GM21723 (cell line): ENCODE measurements around the gene ADAM10.

Experiments
- ATAC-seq: cut with Tn5 transposase; IDR thresholded peaks from one replicate; pipeline ENCODE4 v1.9.1; 2021; ENCODE audit warnings: mild to moderate bottlenecking, moderate library complexity; ENCODE audit not compliant: unreplicated experiment

The ADAM10 gene

GRCh38 chr15:58556028-58556361, 193.5 kb downstream of the ADAM10 start:
- no peak for ATAC-seq

GRCh38 chr15:58555162-58556027, 194.1 kb downstream of the ADAM10 start:
- ATAC-seq = no peak

DNA sequence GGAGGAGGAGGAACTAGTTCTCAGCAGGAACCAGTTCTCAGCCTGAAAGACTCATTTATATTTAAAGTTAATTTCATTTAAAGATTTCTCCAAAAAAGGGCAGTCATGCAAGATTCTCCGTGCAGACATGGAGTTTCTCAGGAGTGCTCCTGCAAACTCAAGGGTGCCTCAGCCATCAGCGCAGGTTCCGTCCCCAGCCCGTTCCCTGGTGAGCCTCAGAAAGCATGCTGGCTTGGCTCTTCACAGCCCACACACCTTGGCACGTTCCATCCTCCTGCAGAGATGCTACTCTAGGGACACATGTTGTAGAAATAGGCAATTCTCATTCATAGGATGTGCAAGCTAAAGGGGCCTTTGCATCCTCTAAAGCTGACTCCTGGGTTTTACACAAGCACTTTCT, 194.7 kb downstream of the ADAM10 start:
- ATAC-seq = no peak

DNA sequence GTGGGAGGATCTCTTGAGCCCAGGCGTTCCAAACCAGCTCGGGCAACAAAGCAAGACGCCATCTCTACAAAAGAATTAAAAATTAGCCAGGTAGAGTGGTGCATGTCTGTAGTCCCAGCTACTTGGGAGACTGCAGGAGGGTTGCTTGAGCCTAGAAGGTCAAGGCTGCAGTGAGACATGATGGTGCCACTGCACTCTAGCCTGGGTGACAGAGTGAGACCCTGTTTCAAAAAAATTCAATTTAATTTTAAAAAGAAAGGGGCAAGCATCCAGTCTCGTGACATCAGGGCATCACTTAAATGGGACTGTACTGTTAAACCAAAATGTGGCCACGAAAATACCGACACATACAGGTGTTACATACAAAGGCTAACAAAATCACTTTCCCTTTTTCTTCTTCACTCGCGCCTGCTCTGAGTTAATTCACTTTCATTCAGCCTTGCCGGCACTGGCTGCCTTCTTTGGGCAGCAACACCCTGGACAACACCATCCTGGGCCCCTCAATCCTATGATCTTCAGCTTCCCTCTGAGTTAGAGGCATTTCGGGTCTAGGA, 196.1 kb downstream of the ADAM10 start:
- no peak for ATAC-seq

DNA sequence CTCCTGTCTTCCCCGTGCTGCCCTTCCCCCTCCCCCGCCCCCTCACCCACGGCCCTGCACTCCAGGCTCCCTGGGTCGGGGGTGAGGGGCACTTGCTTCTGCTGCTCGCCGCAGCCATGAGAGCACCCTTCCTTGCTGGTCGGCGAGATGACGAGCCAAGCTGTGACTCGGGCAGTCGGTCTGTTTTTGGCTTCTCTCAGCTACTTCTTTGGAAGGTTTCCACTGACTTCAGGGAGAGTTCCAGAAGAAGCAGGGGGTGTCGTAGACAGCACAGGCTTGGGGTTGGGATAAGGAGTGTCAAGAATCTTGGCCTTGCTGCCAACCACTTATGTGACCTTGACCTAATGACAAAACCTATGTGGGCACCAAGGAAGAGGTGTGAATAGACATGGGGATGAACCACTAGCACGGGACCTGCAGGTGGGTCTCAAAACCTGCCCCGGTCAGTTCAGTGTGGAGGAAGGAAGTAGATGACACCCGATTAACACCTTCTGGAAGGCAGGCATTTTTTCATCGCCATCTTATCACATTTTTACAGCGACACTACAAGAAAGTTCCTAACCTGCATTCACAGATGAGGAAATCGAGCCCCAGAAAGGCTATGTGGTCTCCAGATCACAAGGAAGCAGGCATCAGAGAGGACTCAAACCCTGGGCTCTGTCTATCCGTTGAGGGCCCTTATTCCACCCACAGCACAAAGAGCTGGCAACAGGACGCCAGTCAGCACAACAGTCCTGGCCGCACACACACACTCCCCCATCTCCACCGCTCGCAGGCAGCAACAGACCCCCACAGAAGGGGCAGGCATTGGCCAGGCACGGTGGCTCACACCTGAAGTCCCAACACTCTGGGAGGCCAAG, 196.8 kb downstream of the ADAM10 start:
- no peak for ATAC-seq

DNA sequence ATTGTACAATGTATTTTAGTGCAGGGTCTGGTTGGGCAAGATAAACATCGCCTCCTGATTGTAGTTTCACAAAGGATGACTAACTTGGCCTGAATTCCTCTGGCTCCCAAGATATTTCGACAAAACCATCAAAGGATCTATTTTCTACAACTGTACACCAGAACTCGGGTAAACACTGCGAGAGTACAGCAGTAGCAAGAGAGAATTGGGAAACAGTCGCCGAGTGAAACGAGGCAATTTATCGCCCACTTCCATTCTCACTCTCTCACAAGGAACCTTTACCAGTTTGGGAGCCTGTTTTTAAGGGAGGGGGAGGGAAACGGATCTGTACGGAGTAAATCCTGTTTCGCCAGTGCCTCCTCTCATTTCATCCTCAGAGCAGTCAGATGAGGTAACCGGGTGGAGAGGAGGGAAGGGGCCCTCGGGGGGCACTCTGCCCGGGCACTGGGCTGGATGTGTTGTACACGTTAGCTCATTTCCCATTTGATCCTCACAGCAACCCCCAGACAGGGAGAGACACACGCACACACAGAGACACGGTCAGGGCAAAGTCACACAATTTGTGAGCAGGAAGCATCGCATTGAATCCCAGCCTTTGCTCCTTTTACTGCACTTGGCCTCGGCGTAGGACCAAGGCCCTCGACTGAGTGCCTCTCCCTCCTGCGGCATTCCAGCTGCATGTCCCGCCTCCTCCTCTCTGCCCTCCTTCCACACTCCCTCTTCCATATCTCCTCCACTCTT, 197.6 kb downstream of the ADAM10 start:
- ATAC-seq = no peak

DNA sequence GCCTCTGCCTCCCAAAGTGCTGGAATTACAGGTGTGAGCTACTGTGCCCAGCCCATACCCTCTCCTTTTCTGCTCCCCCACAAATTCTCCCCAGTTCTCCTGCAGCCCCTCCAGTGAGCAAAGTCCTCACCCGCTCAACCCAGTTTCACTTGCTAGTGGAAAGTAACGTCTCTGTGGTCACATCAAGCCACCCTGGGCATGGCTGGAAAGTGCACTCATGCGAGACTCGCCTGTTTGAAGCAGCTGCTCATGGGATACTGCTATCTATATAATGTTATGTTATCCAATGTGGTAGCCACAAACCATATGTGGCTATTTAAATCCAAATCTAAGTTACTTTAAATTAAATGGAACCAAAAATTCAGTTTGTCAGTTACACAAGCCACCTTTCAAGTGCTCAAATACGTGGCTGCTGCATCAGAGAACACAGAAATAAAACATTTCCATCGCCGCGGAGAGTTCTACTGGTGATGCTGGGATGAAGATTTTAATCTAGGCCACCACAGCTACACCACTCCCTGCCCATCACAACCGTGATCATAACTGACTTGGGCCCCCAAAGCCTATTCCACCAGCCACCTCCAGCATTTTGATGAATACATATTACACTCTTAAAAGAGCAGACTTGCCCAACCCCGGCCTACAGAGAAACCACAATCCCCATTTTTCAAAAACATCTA, 198.3 kb downstream of the ADAM10 start:
- no peak for ATAC-seq

DNA sequence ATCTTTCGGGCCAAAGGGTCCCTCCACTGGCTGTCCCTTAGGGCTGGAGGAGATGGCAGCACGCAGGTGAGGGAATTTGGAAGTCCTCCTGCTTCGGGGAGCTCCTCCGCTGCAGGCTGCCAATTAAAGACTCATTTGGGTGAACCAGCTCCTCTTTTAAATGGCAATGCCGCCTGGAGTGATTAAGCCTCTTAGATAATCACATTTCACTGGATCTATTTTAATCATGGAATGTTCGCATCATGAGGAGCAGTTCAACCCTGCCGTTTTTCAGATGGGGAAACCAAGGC, 199.8 kb downstream of the ADAM10 start:
- ATAC-seq = no peak

- ATAC-seq = no peak
Observed at GRCh38 chr15:58549013-58549784, 200.3 kb downstream of the ADAM10 start.

DNA sequence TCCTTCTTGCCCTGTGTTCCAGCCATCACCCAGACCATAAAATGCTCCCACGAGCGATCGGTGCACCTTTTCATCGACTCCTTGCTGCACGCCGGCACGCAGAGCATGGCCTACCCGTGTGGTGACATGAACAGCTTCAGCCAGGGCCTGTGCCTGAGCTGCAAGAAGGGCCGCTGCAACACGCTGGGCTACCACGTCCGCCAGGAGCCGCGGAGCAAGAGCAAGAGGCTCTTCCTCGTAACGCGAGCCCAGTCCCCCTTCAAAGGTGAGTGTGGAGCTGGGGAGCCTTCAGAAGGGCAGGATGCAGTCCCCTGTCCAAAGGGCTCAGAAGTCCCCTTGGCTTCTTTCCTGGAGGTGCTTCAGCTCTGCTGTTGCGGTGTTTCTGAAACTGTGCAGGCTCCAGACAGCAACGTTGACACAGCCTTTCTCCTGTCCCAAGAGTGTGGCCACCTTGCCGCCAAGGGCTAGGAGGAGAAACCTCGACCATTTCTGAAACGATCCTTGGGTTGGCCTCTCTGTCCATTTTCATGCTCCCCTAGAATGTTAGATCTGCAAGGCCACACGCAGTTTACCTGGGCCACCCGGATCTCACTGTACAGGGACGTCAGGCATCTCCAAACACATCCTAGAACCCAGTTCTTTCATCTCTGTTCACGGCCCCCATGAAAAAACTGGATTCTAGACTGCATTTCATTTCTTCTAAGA, 201.0 kb downstream of the ADAM10 start:
- ATAC-seq = no peak

DNA sequence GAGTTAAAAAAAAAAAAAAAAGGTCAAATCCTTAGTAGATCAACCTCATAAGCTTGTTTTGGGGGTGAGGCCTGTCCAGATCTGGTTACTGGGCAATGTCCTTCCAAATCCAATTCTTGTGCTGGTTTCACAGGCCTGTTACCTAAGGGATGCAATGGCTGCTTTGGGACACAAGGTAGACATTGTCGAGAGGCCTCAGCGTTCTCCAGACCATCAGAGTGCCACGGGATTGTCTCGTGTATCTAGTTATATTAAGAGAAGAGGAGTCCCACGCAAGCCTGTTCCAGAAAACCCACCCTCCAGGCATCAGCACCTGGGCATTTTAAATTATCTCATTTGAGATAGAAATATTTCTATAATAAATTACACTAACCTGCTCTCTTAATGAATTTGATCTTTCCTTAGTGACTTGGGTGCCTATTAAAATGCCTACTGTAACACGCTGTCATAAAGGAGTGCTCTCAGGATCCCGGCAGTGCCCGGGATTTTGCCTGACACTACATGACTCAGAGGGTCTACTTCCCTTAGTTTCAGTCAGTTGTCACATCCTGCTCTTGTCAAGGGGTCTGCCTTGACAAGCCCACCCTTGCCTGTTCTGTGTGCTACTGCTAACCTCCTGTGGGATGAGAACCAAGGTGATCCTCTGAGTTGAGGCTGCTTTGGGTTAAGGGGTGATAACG, 201.7 kb downstream of the ADAM10 start:
- ATAC-seq = no peak

DNA sequence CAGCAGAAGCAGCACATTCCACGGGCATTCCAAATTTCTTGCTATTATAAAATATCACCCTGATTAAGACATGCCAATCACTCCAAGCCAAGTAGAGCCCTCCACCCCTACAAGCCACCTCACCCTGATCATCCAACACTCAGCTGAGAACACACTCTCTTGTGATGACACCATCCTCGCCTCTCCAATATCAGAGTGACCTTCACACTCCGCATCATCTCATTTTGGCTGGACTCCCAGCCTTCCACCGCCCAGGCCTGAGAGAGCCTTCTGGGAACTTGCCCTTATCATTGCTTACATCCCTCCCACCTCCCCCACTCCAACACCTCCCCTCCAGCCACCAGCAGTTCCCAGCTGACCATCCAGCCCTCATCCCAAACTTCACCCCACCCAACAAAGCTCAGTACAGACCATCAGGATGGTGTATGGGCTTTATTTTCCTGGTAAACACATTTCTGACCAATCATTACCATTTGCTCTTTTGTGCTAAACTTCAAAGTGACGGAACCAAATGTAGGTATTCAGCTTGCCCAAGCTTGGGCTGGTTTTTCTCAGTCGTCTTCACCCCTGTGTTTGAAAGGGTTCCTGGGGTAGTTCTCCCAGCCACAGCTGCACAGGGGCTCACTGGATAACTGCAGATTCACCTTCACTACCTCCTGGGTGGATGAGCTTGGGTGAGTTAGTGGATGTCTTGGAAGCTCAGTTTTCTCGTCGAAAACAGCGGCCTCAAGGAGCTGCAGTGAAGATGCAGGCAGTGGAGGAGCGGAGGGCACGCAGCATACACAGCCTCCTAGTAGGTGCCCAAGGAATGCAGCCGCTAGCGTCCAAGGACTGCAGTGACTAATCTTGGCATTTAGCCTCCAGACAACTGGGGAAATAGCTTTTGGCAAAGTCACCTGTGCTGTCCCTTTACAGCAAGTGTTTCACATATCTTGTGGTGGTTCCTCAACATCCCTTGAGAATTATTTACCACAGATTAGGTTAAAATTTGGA, 202.6 kb downstream of the ADAM10 start:
- no peak for ATAC-seq

DNA sequence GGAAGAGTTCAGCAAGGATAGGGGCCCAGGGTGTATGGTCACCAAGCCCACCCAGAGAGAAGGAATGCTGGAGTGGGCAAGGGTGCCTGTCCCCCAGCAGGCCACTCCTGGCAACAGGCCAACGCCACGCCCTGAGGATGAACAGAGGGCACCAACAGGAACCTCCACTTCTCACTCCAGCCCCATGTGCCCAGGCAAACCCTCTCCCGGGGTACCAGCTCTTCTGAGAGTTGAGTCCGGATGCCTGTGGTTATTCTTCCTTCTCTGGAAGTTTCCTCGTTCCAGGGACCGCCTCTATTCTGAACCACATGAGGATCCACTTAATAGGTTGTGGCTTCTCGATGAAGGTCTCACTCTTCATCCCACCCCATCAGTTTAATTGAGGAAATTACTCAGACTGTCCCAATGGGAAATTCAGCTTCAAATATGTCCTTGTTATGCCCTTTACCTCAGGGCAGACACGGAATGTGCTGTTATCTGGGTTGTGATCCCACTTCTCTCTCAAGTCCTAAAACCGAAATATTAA, 203.4 kb downstream of the ADAM10 start:
- ATAC-seq = no peak

GRCh38 chr15:58545307-58546065, 204.0 kb downstream of the ADAM10 start:
- no peak for ATAC-seq

DNA sequence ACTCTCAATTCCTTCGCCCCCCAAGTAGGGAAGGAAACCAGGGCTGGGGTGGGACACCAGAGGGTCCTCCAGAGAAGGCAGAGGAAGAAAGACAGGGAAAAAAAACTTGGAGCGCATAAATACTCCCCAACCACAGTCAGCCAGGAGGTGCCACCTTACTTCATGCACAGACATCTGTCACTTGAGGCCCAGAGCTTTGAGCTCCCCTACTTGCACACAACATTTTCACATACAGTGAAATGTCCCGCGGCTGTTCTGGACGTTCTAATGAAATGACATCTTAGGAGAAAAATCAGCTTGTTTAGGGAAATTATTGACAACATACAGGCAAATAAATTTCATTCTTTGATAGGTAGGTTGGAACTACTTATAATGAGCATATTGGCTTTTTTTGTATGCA, 204.8 kb downstream of the ADAM10 start:
- no peak for ATAC-seq

GRCh38 chr15:58543664-58544335, 205.7 kb downstream of the ADAM10 start:
- ATAC-seq = no peak
